ENCODE measurements around the gene PRMT5. TPM values are rescaled to one million over a fixed set of nuclear protein-coding genes. Genes with fewer than 3 reads are reported as not detected.

Gene PRMT5
- total and polyA plus RNA-seq, 10 donors = 18.6 to 44.7 (median 35.9) TPM

DNA sequence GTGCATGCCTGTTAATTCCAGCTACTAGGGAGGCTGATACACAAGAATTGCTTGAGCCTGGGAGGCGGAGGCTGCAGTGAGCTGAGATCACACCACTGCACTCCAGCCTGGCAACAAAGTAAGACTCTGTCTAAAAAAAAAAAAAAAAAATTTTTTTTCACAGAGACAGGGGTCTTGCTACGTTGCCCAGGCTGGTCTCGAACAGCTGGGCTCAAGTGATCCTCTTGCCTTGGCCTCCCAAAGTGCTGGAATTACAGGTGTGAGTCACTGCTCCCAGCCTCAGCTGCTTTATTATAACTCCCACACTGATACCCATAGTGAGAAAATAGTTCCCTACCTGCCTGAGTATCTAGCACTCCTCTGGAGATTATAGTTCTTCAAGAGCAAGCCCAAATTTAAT lies 16.5 kb upstream of the PRMT5 start:
- Histone ChIP-seq H3K4me3 (no peak overlapping the region), H3K27me3 (replicated peaks in 1 of 7) (no peaks in the 10 kb centered on the region), H3K9me3 (no peaks in the 10 kb centered on the region), H3K27ac (no peak overlapping the region), H3K36me3 (peaks cover 0 to 99% (median 41%) of the 10 kb centered on the region in 6 donors), H3K4me1 (peaks cover 0 to 2% (median 0%) of the 10 kb centered on the region in 6 donors)
- DNase-seq = no peak
- intact Hi-C loops (cut with DNase I; ENCODE audit: low total_unique reads) = no loop called here
- whole genome bisulfite sequencing, 5 donors = 93 to 100% (median 98%) methylated on average over 3 of the region's 3 CpGs
- TF ChIP-seq, protein P1, sequence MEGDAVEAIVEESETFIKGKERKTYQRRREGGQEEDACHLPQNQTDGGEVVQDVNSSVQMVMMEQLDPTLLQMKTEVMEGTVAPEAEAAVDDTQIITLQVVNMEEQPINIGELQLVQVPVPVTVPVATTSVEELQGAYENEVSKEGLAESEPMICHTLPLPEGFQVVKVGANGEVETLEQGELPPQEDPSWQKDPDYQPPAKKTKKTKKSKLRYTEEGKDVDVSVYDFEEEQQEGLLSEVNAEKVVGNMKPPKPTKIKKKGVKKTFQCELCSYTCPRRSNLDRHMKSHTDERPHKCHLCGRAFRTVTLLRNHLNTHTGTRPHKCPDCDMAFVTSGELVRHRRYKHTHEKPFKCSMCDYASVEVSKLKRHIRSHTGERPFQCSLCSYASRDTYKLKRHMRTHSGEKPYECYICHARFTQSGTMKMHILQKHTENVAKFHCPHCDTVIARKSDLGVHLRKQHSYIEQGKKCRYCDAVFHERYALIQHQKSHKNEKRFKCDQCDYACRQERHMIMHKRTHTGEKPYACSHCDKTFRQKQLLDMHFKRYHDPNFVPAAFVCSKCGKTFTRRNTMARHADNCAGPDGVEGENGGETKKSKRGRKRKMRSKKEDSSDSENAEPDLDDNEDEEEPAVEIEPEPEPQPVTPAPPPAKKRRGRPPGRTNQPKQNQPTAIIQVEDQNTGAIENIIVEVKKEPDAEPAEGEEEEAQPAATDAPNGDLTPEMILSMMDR (IDR thresholded peaks at IDR 0.05 in 8 of 11, conservative IDR thresholded peaks at IDR 0.05 in 3 of 11) = no peak
- TF ChIP-seq POLR2AphosphoS5 (IDR thresholded peaks at IDR 0.05) (no peak), POLR2A (IDR thresholded peaks at IDR 0.05) (no peak)

- Histone ChIP-seq H3K4me3 (no peak overlapping the region), H3K9me3 (no peaks in the 10 kb centered on the region), H3K36me3 (peaks cover 0 to 85% (median 4%) of the 10 kb centered on the region in 6 donors), H3K27ac (no peak overlapping the region), H3K27me3 (replicated peaks in 1 of 7) (no peaks in the 10 kb centered on the region), H3K4me1 (no peaks in the 10 kb centered on the region)
- intact Hi-C loops (cut with DNase I; ENCODE audit: low total_unique reads) = no loop called here
- whole genome bisulfite sequencing, 5 donors = 92 to 96% (median 94%) methylated on average over 4 of the region's 4 CpGs
- TF ChIP-seq, protein P1 (IDR thresholded peaks at IDR 0.05 in 8 of 11, conservative IDR thresholded peaks at IDR 0.05 in 3 of 11) = no peak
- TF ChIP-seq POLR2A (IDR thresholded peaks at IDR 0.05) (no peak), POLR2AphosphoS5 (IDR thresholded peaks at IDR 0.05) (no peak)
- no peak for DNase-seq
Observed at GRCh38 chr14:22939684-22940083, 10.5 kb upstream of the PRMT5 start.

DNA sequence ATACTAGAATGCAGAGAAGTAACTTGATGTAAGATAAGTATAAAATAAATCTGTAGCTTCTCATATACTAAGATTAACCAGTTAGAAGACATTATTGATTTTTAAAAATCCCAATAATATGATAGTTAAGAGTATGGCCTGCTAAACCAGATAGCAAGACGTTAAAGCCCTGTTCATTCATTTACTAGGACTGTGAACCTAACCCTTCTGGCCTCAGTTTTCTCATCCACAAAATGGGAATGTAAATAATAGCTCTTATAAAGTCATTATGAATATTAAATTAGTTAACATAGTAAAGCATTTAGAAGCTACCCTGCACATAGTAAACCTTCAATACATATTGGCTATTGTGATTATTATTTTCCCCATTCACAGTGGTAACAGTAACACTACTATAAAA lies 6.0 kb upstream of the PRMT5 start:
- Histone ChIP-seq H3K9me3 (no peaks in the 10 kb centered on the region), H3K27me3 (replicated peaks in 1 of 7) (no peaks in the 10 kb centered on the region), H3K27ac (no peak overlapping the region), H3K4me1 (peaks cover 0 to 10% (median 6%) of the 10 kb centered on the region in 6 donors), H3K4me3 (no peak overlapping the region), H3K36me3 (peaks cover 0 to 45% (median 0%) of the 10 kb centered on the region in 6 donors)
- 89 to 97% (median 93%) methylated on average over 1 of the region's 1 CpG for WGBS, 5 donors
- intact Hi-C loops (cut with DNase I; ENCODE audit: low total_unique reads) = no loop called here
- TF ChIP-seq POLR2A (IDR thresholded peaks at IDR 0.05) = no peak
- TF ChIP-seq, protein P1 (IDR thresholded peaks at IDR 0.05 in 8 of 11, conservative IDR thresholded peaks at IDR 0.05 in 3 of 11) = no peak
- no peak for TF ChIP-seq POLR2AphosphoS5 (IDR thresholded peaks at IDR 0.05)
- DNase-seq = no peak

- no peak for TF ChIP-seq POLR2A (IDR thresholded peaks at IDR 0.05)
- TF ChIP-seq, protein P1 (IDR thresholded peaks at IDR 0.05 in 8 of 11, conservative IDR thresholded peaks at IDR 0.05 in 3 of 11) = no peak
- intact Hi-C loops (cut with DNase I; ENCODE audit: low total_unique reads) = no loop called here
- H3K4me3 ChIP-seq = no peak overlapping the region
- 93 to 99% (median 96%) methylated on average over 3 of the region's 3 CpGs for WGBS, 5 donors
- no peaks in the 10 kb centered on the region for H3K9me3 ChIP-seq
- no peaks in the 10 kb centered on the region for H3K27me3 ChIP-seq (replicated peaks in 1 of 7)
- peaks cover 12 to 33% (median 25%) of the 10 kb centered on the region in 6 donors for H3K4me1 ChIP-seq
- H3K27ac ChIP-seq = no peak overlapping the region
- peaks cover 0 to 22% (median 0%) of the 10 kb centered on the region in 6 donors for H3K36me3 ChIP-seq
- no peak for DNase-seq
Observed at GRCh38 chr14:22932146-22932545, 3.0 kb upstream of the PRMT5 start.

Measured in spleen (tissue), 11 donors.